NCI-H1436 (cell line): ENCODE data around the gene ZNF154.
A peak's percentile ranks its signal among the peaks of the same experiment; 100 is the strongest.

Experiments used
- DNase-seq: peaks from one replicate; lab custom pipeline; 2025; lab: John Stamatoyannopoulos, UW

The ZNF154 gene

DNA sequence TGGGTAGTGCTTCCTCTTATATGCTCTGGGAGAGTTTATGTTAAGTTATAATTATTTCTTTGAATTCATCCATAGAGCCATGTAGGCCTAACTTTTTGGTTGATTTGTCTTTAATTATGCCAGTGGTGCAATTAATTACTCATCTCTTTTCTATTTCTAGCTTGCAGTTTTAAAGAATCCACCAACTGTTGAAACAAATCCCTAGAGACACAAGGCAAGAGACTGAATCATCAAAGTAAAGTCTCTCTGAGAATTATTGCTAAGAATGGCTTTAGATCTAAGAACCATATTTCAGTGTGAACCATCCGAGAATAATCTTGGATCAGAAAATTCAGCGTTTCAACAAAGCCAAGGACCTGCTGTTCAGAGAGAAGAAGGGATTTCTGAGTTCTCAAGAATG is 33.1 kb downstream of the ZNF154 start:
- no peak for DNase-seq

DNA sequence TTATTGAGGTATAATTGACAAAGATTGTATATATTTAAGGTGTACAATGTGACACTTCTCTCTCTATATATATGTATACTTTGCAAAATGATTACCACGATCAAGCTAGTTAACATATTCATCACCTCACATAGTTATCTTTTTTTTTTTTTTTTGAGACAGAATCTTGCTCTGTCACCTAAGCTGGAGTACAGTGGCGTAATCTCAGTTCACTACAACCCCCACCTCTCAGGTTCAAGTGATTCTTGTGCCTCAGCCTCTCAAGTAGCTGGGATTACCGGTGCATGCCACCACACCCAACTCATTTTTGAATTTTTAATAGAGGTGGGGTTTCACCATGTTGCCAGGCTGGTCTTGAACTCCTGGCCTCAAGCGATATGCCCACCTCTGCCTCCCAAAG is 36.5 kb downstream of the ZNF154 start:
- DNase-seq, result no peak

GRCh38 chr19:57671124-57671895 is 37.7 kb downstream of the ZNF154 start:
- DNase-seq, result no peak

- no peak for DNase-seq
Measured at GRCh38 chr19:57668635-57669034, 40.4 kb downstream of the ZNF154 start, which contains the start of gene ZSCAN4. Gene ZSCAN4 (plus strand): TSS chr19:57668935. CDS start chr19:57676146, 7,211 bp downstream.

- DNase-seq, result no peak
Measured at GRCh38 chr19:57667228-57667627, 41.8 kb downstream of the ZNF154 start.

DNA sequence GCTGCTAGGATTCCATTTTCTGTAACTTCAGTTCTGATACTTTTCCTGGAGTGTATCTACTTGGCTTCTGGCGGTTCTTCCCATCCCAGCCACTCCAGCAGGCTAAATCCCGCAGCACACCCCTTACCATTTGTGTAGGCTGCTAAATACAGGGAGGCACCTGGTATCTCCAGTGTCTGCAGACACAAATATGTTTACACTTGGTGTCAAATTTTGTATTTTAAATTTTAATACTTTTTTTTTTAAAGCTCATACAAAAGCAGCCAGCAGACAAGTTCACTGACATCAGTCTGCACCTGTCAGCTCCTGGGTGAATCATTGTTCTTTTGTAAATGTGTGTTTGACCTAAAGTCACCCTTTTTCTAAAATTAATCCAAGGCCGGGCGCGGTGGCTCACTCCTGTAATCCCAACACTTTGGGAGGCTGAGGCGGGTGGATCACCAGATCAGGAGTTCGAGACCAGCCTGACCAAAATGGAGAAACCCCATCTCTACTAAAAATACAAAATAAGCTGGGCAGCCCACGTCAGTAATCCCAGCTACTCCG is 43.7 kb downstream of the ZNF154 start:
- DNase-seq, result no peak

DNA sequence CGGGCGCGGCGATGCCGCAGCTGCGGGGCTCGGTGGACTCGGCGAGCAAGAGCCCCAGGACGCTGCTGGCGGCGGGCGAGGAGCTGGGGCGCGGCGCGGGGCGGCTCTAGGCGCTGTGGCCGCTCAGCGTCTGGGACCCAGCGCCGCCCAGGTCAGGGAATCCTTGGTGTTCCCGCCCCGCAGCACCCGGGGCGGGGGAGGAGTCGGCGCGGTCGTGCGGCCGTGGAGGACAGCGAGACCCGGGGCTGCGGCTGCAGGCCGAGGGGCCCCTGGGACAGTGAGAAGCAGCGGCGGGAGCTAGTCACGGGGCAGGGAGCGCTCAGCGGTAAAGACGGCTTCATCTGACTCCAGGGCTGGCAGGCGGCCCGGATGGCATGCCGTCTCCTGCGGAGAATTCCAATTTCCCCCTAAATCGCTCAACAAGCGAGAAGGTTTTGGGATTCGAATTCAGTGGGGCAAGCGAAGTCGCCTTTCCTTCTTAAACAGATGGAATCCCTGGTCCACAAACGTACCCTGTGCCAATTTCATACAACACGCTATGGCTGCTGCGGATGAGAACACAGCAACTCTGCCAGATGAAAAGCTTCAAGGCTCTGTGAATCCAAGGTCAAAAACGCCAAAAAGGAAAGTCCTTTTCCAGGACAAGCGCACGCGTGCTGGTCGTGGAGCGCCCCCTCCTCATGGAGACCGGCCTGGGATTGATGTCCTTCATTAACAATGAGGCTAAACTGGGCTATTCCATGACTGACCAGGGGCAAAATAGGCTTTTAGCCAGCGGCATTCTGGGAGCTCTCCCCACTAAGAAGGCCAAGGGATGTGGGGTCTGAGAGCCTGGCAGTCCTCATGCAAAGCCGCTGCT is 44.5 kb downstream of the ZNF154 start:
- peak; percentile 13 for DNase-seq

DNA sequence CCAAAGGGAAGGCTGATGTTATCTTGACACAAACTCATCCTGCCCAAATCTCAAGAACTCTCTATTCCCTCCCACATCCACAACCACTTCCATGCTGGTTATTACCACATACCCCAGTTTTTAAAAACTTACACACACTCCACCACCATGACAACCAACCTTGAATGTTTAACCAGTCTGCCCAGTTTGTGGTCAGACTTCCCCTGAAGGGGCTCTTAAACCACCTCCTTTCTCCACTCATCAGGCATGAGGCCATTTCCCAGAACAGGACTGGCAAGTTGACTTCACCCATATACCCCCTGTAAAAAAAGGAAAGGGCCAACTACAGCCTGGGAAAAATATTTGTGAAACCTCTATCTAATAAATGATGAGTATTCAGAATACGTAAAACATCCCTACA is 52.7 kb downstream of the ZNF154 start:
- DNase-seq, result no peak

DNA sequence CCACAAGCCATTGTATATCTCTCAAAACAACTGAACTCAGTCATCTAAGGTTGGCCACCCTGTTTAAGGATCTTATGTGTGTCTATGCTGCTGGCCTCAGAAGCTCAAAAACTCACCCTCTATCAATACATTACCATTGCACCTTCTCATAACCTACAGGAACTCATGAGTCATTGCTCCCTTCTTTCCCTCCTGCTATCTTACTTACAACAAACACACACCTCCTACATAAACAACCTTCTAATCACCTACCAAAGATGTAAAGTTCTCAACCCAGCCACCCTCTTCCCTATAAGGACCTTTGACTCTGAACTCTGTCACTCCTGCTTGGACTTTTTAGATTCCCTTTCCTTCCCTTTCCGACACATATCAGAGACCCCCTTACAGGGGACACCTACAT is 53.6 kb downstream of the ZNF154 start:
- DNase-seq, result no peak

DNA sequence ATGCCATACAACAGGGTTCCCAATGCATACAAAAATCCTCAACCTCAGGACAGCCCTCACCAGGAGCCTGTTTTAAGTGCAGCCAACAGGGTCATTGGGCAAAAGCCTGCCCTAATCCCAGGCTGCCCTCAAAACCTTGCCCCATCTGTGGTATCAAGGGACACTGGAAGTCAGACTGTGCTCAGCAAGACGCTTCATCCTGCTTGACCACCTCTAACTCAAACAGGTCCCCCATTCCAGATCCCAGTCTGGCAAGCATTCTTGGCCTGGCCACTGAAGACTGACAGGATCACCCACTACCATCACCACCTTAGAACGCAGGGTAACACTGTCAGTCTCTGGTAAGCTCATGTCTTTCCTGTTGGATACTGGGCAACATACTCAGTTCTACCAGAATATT is 55.3 kb downstream of the ZNF154 start:
- DNase-seq, result no peak

DNA sequence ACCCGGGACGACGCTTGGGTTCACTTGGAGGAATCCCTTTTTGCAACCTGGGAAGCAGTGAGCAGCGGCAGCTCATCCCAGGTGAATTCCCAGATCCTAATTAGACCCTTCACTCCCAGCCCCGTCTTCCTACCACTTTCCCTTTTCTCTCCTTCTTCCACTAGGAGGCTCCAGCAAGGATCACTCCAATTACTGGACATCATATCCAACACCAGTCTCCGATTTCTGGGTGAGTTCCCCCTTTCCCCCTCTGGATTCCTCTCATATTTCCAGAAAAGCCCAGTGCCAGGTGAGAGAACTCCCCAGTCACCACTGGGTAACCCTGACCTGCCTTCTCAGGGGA is 57.4 kb downstream of the ZNF154 start:
- no peak for DNase-seq

- DNase-seq, result no peak
Measured at GRCh38 chr19:57648331-57649003, 60.5 kb downstream of the ZNF154 start.
